Neural progenitor cell (in vitro differentiated cells): ENCODE results near the gene C12orf76. TPM values are rescaled to one million over a fixed set of nuclear protein-coding genes. Genes with fewer than 3 reads are reported as not detected.

Experiments used
- DNase-seq: peaks from one replicate; pipeline ENCODE4 v3.0.0-alpha.2; 2016; ENCODE audit warnings: low spot score
- H2AFZ ChIP-seq: fragments of 200-600 bp; sonication (generic); replicated peaks from 2 replicates; pipeline ENCODE4 v1.6.1; 2016; ENCODE audit warnings: antibody characterized with exemption
- H3F3A ChIP-seq: fragments of 200-600 bp; sonication (generic); 2 replicates; pipeline ENCODE4 v1.6.1; 2016; ENCODE audit warnings: antibody characterized with exemption, low read depth
- H3K27ac ChIP-seq: fragments of 200-600 bp; sonication (generic); 2 replicates; pipeline ENCODE4 v1.5.1; 2016; ENCODE audit warnings: mild to moderate bottlenecking
- H3K27me3 ChIP-seq: fragments of 200-600 bp; sonication (generic); 2 replicates; pipeline ENCODE4 v1.6.1; 2016; ENCODE audit warnings: mild to moderate bottlenecking, moderate library complexity
- H3K36me3 ChIP-seq: fragments of 200-600 bp; sonication (generic); 2 replicates; pipeline ENCODE4 v1.5.1; 2016
- H3K4me1 ChIP-seq: fragments of 200-600 bp; sonication (generic); 2 replicates; pipeline ENCODE4 v1.6.1; 2016; ENCODE audit warnings: mixed run types
- H3K4me2 ChIP-seq: fragments of 200-600 bp; sonication (generic); 2 replicates; pipeline ENCODE4 v1.6.1; 2016
- H3K4me3 ChIP-seq: fragments of 200-600 bp; sonication (generic); 2 replicates; pipeline ENCODE4 v1.5.1; 2016
- H3K79me2 ChIP-seq: fragments of 200-600 bp; sonication (generic); 2 replicates; pipeline ENCODE4 v1.6.1; 2016; ENCODE audit warnings: low read depth
- H3K9ac ChIP-seq: fragments of 200-600 bp; sonication (generic); 2 replicates; pipeline ENCODE4 v1.6.1; 2016
- H3K9me3 ChIP-seq: fragments of 200-600 bp; sonication (generic); 2 replicates; pipeline ENCODE4 v1.5.1; 2016; ENCODE audit warnings: low read depth
- H4K20me1 ChIP-seq: fragments of 200-600 bp; sonication (generic); 2 replicates; pipeline ENCODE4 v1.6.1; 2016; ENCODE audit warnings: low read depth
- H3K27ac Mint-ChIP-seq: 3 replicates; pipeline ENCODE4 v1.8.0; 2021; ENCODE audit warnings: mixed read lengths
- H3K27me3 Mint-ChIP-seq: 2 replicates; pipeline ENCODE4 v1.8.0; 2022; ENCODE audit warnings: low read depth, mild to moderate bottlenecking, inconsistent platforms, moderate library complexity, mixed read lengths; ENCODE audit not compliant: insufficient read depth
- H3K36me3 Mint-ChIP-seq: 3 replicates; pipeline ENCODE4 v1.8.0; 2021; ENCODE audit warnings: mixed read lengths
- H3K4me1 Mint-ChIP-seq: 3 replicates; pipeline ENCODE4 v1.8.0; 2021; ENCODE audit warnings: mixed read lengths
- H3K4me3 Mint-ChIP-seq: 3 replicates; pipeline ENCODE4 v1.8.0; 2021; ENCODE audit warnings: mild to moderate bottlenecking, moderate library complexity, mixed read lengths
- H3K9me3 Mint-ChIP-seq: 3 replicates; pipeline ENCODE4 v1.8.0; 2020; ENCODE audit warnings: mixed read lengths
- EZH2 ChIP-seq: fragments of 200-600 bp; sonication (generic); IDR thresholded peaks from 2 replicates; pipeline ENCODE4 v1.6.1; 2017; ENCODE audit warnings: antibody characterized with exemption, mild to moderate bottlenecking, moderate library complexity
- EZH2phosphoT487 ChIP-seq: fragments of 200-600 bp; sonication (generic); IDR thresholded peaks from 2 replicates; pipeline ENCODE4 v1.6.1; 2017; ENCODE audit warnings: antibody characterized with exemption
- total RNA-seq: library from RNA; depleted of rRNA; stranded (reverse); fragments of >200 nt; gene quantifications from 2 replicates; pipeline ENCODE4 v1.2.3, GENCODE V29; 2015; ENCODE audit warnings: low replicate concordance
- TF ChIP-seq, protein P1 (sequence below): fragments of 200-600 bp; sonication (generic); IDR thresholded peaks from 2 replicates; pipeline ENCODE4 v1.5.1; 2017; ENCODE audit warnings: antibody characterized with exemption, mild to moderate bottlenecking

C12orf76 gene
- total RNA-seq, 1 donor from 2014 or later: 48.8 TPM

- Mint-ChIP-seq H3K27ac (no peak overlapping the region), H3K4me3 (no peak overlapping the region), H3K27me3 (no peaks in the 10 kb centered on the region), H3K4me1 (peaks cover 8% of the 10 kb centered on the region), H3K9me3 (no peaks in the 10 kb centered on the region), H3K36me3 (peaks cover 23% of the 10 kb centered on the region)
- Histone ChIP-seq H3K4me1 (peaks cover 6% of the 10 kb centered on the region), H3F3A (no peaks in the 10 kb centered on the region), H3K36me3 (no peaks in the 10 kb centered on the region), H2AFZ (no peak overlapping the region), H3K9ac (no peak overlapping the region), H3K79me2 (no peaks in the 10 kb centered on the region), H3K27ac (no peak overlapping the region), H4K20me1 (peaks cover 6% of the 10 kb centered on the region), H3K4me3 (no peak overlapping the region), H3K4me2 (no peak overlapping the region), H3K9me3 (no peaks in the 10 kb centered on the region), H3K27me3 (no peaks in the 10 kb centered on the region)
- TF ChIP-seq, protein P1, sequence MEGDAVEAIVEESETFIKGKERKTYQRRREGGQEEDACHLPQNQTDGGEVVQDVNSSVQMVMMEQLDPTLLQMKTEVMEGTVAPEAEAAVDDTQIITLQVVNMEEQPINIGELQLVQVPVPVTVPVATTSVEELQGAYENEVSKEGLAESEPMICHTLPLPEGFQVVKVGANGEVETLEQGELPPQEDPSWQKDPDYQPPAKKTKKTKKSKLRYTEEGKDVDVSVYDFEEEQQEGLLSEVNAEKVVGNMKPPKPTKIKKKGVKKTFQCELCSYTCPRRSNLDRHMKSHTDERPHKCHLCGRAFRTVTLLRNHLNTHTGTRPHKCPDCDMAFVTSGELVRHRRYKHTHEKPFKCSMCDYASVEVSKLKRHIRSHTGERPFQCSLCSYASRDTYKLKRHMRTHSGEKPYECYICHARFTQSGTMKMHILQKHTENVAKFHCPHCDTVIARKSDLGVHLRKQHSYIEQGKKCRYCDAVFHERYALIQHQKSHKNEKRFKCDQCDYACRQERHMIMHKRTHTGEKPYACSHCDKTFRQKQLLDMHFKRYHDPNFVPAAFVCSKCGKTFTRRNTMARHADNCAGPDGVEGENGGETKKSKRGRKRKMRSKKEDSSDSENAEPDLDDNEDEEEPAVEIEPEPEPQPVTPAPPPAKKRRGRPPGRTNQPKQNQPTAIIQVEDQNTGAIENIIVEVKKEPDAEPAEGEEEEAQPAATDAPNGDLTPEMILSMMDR: no peak
- TF ChIP-seq EZH2: no peak
- TF ChIP-seq EZH2phosphoT487: no peak
- DNase-seq: no peak
Measured at GRCh38 chr12:110033888-110034287, 14.4 kb downstream of the C12orf76 start.

DNA sequence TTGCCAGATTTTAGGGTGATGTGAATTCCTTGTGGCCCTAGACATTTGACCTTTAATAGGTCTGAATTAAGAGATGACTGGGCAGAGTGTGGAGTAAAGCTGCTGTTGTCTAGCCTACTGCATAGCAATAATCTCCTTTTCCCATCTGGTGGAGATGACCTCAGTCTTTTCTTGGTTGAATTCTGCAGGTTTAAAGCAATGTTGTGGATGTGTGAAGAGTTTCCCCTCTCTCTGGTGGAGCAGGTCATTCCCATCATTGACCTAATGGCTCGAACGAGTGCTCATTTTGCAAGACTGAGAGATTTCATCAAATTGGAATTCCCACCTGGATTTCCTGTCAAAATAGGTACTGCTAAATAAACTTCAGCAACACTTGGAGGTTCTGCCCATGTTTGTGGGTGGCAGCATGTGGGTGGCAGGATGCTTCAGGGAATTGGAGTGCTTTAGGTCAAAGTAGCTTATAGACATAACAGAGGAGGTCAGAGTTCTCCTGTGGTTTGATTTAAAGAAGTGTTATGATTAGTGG lies 19.0 kb downstream of the C12orf76 start:
- no peaks in the 10 kb centered on the region for H3K4me1 Mint-ChIP-seq

GRCh38 chr12:110028323-110028722 lies 20.0 kb downstream of the C12orf76 start:
- Histone ChIP-seq H3K27me3 (no peaks in the 10 kb centered on the region), H3F3A (no peaks in the 10 kb centered on the region), H3K9me3 (no peaks in the 10 kb centered on the region), H3K4me2 (no peak overlapping the region), H3K79me2 (no peaks in the 10 kb centered on the region), H2AFZ (no peak overlapping the region), H3K27ac (no peak overlapping the region), H3K36me3 (no peaks in the 10 kb centered on the region), H4K20me1 (no peaks in the 10 kb centered on the region), H3K4me3 (no peak overlapping the region), H3K9ac (no peak overlapping the region), H3K4me1 (peaks cover 3% of the 10 kb centered on the region)
- Mint-ChIP-seq H3K27ac (no peak overlapping the region), H3K4me1 (peaks cover 8% of the 10 kb centered on the region), H3K36me3 (peaks cover 20% of the 10 kb centered on the region), H3K9me3 (no peaks in the 10 kb centered on the region), H3K4me3 (no peak overlapping the region), H3K27me3 (peaks cover 2% of the 10 kb centered on the region)
- DNase-seq: no peak
- TF ChIP-seq EZH2phosphoT487 (no peak), EZH2 (no peak)
- TF ChIP-seq, protein P1: no peak

More for the DNA sequence above, 19.0 kb downstream of the C12orf76 start:
- Histone ChIP-seq H2AFZ (no peak overlapping the region), H3F3A (no peaks in the 10 kb centered on the region), H4K20me1 (no peaks in the 10 kb centered on the region), H3K27ac (no peak overlapping the region), H3K79me2 (no peaks in the 10 kb centered on the region), H3K4me2 (no peak overlapping the region), H3K36me3 (no peaks in the 10 kb centered on the region), H3K9ac (no peak overlapping the region), H3K27me3 (no peaks in the 10 kb centered on the region), H3K9me3 (no peaks in the 10 kb centered on the region), H3K4me1 (no peaks in the 10 kb centered on the region), H3K4me3 (no peak overlapping the region)
- H3K36me3 Mint-ChIP-seq: peaks cover 27% of the 10 kb centered on the region
- no peak overlapping the region for H3K27ac Mint-ChIP-seq
- TF ChIP-seq, protein P1: no peak
- TF ChIP-seq EZH2: no peak
- no peak overlapping the region for H3K4me3 Mint-ChIP-seq
- DNase-seq: no peak
- no peaks in the 10 kb centered on the region for H3K9me3 Mint-ChIP-seq
- peaks cover 2% of the 10 kb centered on the region for H3K27me3 Mint-ChIP-seq
